SK-N-SH treated with all-trans-retinoic acid at 6 μM for 48 hours (cell line): ENCODE results near the gene CUBN.

Source experiments
- ATAC-seq: fragments of 200-7000 bp; cut with Tn5 transposase; 3 replicates; pipeline ENCODE4 v1.9.1; 2020; ENCODE audit warnings: mild to moderate bottlenecking, moderate library complexity
- ARNTL ChIP-seq: fragments of 450-650 bp; formaldehyde crosslinking; IDR thresholded peaks from 2 replicates; pipeline ENCODE4 v1.5.0; 2020; ENCODE audit warnings: low read depth, mild to moderate bottlenecking, moderate library complexity, borderline replicate concordance
- BACH2 ChIP-seq: fragments of 250-450 bp; sonication (Bioruptor Pico); IDR thresholded peaks from 2 replicates; pipeline ENCODE4 v1.9.0; 2021; ENCODE audit warnings: mild to moderate bottlenecking, borderline replicate concordance
- CSDC2 ChIP-seq: fragments of 250-450 bp; sonication (Bioruptor Pico); IDR thresholded peaks from 2 replicates; pipeline ENCODE4 v1.5.0; 2020; ENCODE audit warnings: mild to moderate bottlenecking, moderate library complexity
- ESRRG ChIP-seq: fragments of 250-450 bp; sonication (Bioruptor Pico); IDR thresholded peaks from 2 replicates; pipeline ENCODE4 v1.6.1; 2021; ENCODE audit warnings: mild to moderate bottlenecking
- GLIS3 ChIP-seq: fragments of 250-450 bp; sonication (Bioruptor Pico); IDR thresholded peaks from 2 replicates; pipeline ENCODE4 v1.5.0; 2020; ENCODE audit warnings: mild to moderate bottlenecking, moderate library complexity
- ISL1 ChIP-seq: fragments of 250-450 bp; sonication (Bioruptor Pico); IDR thresholded peaks from 2 replicates; pipeline ENCODE4 v2.1.2; 2022; ENCODE audit warnings: mild to moderate bottlenecking, moderate library complexity
- OSR1 ChIP-seq: fragments of 250-450 bp; sonication (Bioruptor Pico); IDR thresholded peaks from 2 replicates; pipeline ENCODE4 v1.8.0; 2022; ENCODE audit warnings: moderate library complexity, mild to moderate bottlenecking, inconsistent platforms
- RARB ChIP-seq: fragments of 250-450 bp; sonication (Bioruptor Pico); IDR thresholded peaks from 2 replicates; pipeline ENCODE4 v1.8.0; 2021; ENCODE audit warnings: mild to moderate bottlenecking, moderate library complexity
- SNAI2 ChIP-seq: fragments of 250-450 bp; sonication (Bioruptor Pico); IDR thresholded peaks from 2 replicates; pipeline ENCODE4 v1.5.0; 2020; ENCODE audit warnings: mild to moderate bottlenecking, moderate library complexity
- TCF4 ChIP-seq: fragments of 250-450 bp; sonication (Bioruptor Pico); IDR thresholded peaks from 2 replicates; pipeline ENCODE4 v1.8.0; 2021; ENCODE audit warnings: mild to moderate bottlenecking, moderate library complexity, borderline replicate concordance
- TOX ChIP-seq: fragments of 250-450 bp; sonication (Bioruptor Pico); IDR thresholded peaks from 2 replicates; pipeline ENCODE4 v1.8.0; 2021; ENCODE audit warnings: mild to moderate bottlenecking, moderate library complexity, borderline replicate concordance
- ZC3H10 ChIP-seq: fragments of 250-450 bp; sonication (Bioruptor Pico); IDR thresholded peaks from 2 replicates; pipeline ENCODE4 v1.5.1; 2021; ENCODE audit warnings: mild to moderate bottlenecking, moderate library complexity
- ZFP3 ChIP-seq: fragments of 250-450 bp; sonication (Bioruptor Pico); IDR thresholded peaks from 2 replicates; pipeline ENCODE4 v1.5.0; 2020; ENCODE audit warnings: mild to moderate bottlenecking, moderate library complexity
- ZFP30 ChIP-seq: fragments of 450-650 bp; formaldehyde crosslinking; IDR thresholded peaks from 2 replicates; pipeline ENCODE4 v1.5.0; 2022; ENCODE audit warnings: mild to moderate bottlenecking, moderate library complexity
- ZNF565 ChIP-seq: fragments of 450-650 bp; formaldehyde crosslinking; conservative IDR thresholded peaks from 2 replicates; pipeline ENCODE4 v1.5.0; 2020; ENCODE audit warnings: low read depth, mild to moderate bottlenecking, moderate library complexity
- ZNF70 ChIP-seq: fragments of 450-650 bp; formaldehyde crosslinking; IDR thresholded peaks from 2 replicates; pipeline ENCODE4 v1.5.0; 2020; ENCODE audit warnings: mild to moderate bottlenecking, moderate library complexity
- ZNF8 ChIP-seq: fragments of 450-650 bp; formaldehyde crosslinking; IDR thresholded peaks from 2 replicates; pipeline ENCODE4 v1.5.0; 2020; ENCODE audit warnings: mild to moderate bottlenecking, moderate library complexity
- TF ChIP-seq, protein P1 (sequence below): fragments of 250-450 bp; sonication (Bioruptor Pico); IDR thresholded peaks from 2 replicates; pipeline ENCODE4 v1.5.0; 2020; ENCODE audit warnings: mild to moderate bottlenecking, moderate library complexity
- TF ChIP-seq, protein P2 (sequence below): fragments of 250-450 bp; sonication (Bioruptor Pico); IDR thresholded peaks from 2 replicates; pipeline ENCODE4 v1.5.1; 2020; ENCODE audit warnings: low read depth, mild to moderate bottlenecking, moderate library complexity
- TF ChIP-seq, protein P3 (sequence below): fragments of 250-450 bp; sonication (Bioruptor Pico); IDR thresholded peaks from 2 replicates; pipeline ENCODE4 v1.5.1; 2021; ENCODE audit warnings: mild to moderate bottlenecking, moderate library complexity
- TF ChIP-seq, protein P4 (sequence below): fragments of 250-450 bp; sonication (Bioruptor Pico); IDR thresholded peaks from 2 replicates; pipeline ENCODE4 v1.8.0; 2021; ENCODE audit warnings: low read depth, mild to moderate bottlenecking, moderate library complexity, borderline replicate concordance

The CUBN gene

GRCh38 chr10:17126327-17126726 lies 3.3 kb downstream of the CUBN start (continued):
- TF ChIP-seq, protein P1, sequence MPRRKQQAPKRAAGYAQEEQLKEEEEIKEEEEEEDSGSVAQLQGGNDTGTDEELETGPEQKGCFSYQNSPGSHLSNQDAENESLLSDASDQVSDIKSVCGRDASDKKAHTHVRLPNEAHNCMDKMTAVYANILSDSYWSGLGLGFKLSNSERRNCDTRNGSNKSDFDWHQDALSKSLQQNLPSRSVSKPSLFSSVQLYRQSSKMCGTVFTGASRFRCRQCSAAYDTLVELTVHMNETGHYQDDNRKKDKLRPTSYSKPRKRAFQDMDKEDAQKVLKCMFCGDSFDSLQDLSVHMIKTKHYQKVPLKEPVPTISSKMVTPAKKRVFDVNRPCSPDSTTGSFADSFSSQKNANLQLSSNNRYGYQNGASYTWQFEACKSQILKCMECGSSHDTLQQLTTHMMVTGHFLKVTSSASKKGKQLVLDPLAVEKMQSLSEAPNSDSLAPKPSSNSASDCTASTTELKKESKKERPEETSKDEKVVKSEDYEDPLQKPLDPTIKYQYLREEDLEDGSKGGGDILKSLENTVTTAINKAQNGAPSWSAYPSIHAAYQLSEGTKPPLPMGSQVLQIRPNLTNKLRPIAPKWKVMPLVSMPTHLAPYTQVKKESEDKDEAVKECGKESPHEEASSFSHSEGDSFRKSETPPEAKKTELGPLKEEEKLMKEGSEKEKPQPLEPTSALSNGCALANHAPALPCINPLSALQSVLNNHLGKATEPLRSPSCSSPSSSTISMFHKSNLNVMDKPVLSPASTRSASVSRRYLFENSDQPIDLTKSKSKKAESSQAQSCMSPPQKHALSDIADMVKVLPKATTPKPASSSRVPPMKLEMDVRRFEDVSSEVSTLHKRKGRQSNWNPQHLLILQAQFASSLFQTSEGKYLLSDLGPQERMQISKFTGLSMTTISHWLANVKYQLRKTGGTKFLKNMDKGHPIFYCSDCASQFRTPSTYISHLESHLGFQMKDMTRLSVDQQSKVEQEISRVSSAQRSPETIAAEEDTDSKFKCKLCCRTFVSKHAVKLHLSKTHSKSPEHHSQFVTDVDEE (CRISPR knock-in tag), result no peak
- no peak for TF ChIP-seq GLIS3 (CRISPR knock-in tag)
- no peak for TF ChIP-seq ZNF8 (CRISPR knock-in tag)
- TF ChIP-seq ZFP30 (CRISPR knock-in tag), result no peak
- no peak for TF ChIP-seq ZC3H10
- no peak for TF ChIP-seq RARB (CRISPR knock-in tag)
- TF ChIP-seq OSR1, result no peak
- TF ChIP-seq, protein P2, sequence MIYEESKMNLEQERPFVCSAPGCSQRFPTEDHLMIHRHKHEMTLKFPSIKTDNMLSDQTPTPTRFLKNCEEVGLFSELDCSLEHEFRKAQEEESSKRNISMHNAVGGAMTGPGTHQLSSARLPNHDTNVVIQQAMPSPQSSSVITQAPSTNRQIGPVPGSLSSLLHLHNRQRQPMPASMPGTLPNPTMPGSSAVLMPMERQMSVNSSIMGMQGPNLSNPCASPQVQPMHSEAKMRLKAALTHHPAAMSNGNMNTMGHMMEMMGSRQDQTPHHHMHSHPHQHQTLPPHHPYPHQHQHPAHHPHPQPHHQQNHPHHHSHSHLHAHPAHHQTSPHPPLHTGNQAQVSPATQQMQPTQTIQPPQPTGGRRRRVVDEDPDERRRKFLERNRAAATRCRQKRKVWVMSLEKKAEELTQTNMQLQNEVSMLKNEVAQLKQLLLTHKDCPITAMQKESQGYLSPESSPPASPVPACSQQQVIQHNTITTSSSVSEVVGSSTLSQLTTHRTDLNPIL (CRISPR knock-in tag), result no peak
- no peak for TF ChIP-seq ISL1 (CRISPR knock-in tag)
- no peak for TF ChIP-seq SNAI2 (CRISPR knock-in tag)
- no peak for TF ChIP-seq ZFP3 (CRISPR knock-in tag)

GRCh38 chr10:17125206-17125893 lies 4.3 kb downstream of the CUBN start:
- ATAC-seq, result no peak
- no peak for TF ChIP-seq CSDC2 (CRISPR knock-in tag)
- TF ChIP-seq, protein P1 (CRISPR knock-in tag), result no peak
- no peak for TF ChIP-seq ZNF8 (CRISPR knock-in tag)
- TF ChIP-seq GLIS3 (CRISPR knock-in tag), result no peak
- no peak for TF ChIP-seq ISL1 (CRISPR knock-in tag)
- TF ChIP-seq TOX (CRISPR knock-in tag), result no peak
- TF ChIP-seq, protein P3, sequence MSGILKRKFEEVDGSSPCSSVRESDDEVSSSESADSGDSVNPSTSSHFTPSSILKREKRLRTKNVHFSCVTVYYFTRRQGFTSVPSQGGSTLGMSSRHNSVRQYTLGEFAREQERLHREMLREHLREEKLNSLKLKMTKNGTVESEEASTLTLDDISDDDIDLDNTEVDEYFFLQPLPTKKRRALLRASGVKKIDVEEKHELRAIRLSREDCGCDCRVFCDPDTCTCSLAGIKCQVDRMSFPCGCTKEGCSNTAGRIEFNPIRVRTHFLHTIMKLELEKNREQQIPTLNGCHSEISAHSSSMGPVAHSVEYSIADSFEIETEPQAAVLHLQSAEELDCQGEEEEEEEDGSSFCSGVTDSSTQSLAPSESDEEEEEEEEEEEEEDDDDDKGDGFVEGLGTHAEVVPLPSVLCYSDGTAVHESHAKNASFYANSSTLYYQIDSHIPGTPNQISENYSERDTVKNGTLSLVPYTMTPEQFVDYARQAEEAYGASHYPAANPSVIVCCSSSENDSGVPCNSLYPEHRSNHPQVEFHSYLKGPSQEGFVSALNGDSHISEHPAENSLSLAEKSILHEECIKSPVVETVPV, result no peak
- TF ChIP-seq TCF4 (CRISPR knock-in tag), result no peak
- TF ChIP-seq BACH2 (CRISPR knock-in tag), result no peak
- no peak for TF ChIP-seq ZNF70 (CRISPR knock-in tag)
- TF ChIP-seq SNAI2 (CRISPR knock-in tag), result no peak
- no peak for TF ChIP-seq RARB (CRISPR knock-in tag)
- TF ChIP-seq ZFP3 (CRISPR knock-in tag), result no peak
- no peak for TF ChIP-seq ESRRG (CRISPR knock-in tag)
- no peak for TF ChIP-seq ARNTL (CRISPR knock-in tag)
- TF ChIP-seq, protein P4, sequence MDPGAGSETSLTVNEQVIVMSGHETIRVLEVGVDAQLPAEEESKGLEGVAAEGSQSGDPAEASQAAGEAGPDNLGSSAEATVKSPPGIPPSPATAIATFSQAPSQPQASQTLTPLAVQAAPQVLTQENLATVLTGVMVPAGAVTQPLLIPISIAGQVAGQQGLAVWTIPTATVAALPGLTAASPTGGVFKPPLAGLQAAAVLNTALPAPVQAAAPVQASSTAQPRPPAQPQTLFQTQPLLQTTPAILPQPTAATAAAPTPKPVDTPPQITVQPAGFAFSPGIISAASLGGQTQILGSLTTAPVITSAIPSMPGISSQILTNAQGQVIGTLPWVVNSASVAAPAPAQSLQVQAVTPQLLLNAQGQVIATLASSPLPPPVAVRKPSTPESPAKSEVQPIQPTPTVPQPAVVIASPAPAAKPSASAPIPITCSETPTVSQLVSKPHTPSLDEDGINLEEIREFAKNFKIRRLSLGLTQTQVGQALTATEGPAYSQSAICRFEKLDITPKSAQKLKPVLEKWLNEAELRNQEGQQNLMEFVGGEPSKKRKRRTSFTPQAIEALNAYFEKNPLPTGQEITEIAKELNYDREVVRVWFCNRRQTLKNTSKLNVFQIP, result no peak
- no peak for TF ChIP-seq ZC3H10
- no peak for TF ChIP-seq ZNF565
